Right hindlimb (tissue), 1 donor: ENCODE measurements around the gene ASAP2.
A peak's percentile ranks its signal among the peaks of the same experiment; 100 is the strongest.
"Not testable (repeated sequence)": the region's sequence is repeated elsewhere in the genome, so short reads cannot be mapped to it uniquely, and the experiment has no call there.

Source experiments
- DNase-seq: peaks from one replicate; pipeline ENCODE4 v3.0.0-alpha.2; 2018

ASAP2 gene

GRCh38 chr2:9388950-9389911, 182.6 kb downstream of the ASAP2 start:
- no peak for DNase-seq

GRCh38 chr2:9390151-9390850, 183.7 kb downstream of the ASAP2 start:
- DNase-seq, result no peak

GRCh38 chr2:9390991-9391390, 184.4 kb downstream of the ASAP2 start:
- DNase-seq, result no peak

GRCh38 chr2:9391961-9392720, 185.5 kb downstream of the ASAP2 start:
- no peak for DNase-seq

GRCh38 chr2:9392898-9393765, 186.5 kb downstream of the ASAP2 start:
- DNase-seq, result peak; percentile 55

GRCh38 chr2:9394816-9395215, 188.2 kb downstream of the ASAP2 start:
- no peak for DNase-seq

- DNase-seq, result no peak
Observed at GRCh38 chr2:9397201-9397600, 190.6 kb downstream of the ASAP2 start.

GRCh38 chr2:9398251-9398650, 191.6 kb downstream of the ASAP2 start:
- not testable (repeated sequence) for DNase-seq

- peak; percentile 53 for DNase-seq
Observed at GRCh38 chr2:9398881-9399780, 192.5 kb downstream of the ASAP2 start.

GRCh38 chr2:9400268-9401058, 193.9 kb downstream of the ASAP2 start:
- no peak for DNase-seq

GRCh38 chr2:9401059-9401547, 194.5 kb downstream of the ASAP2 start:
- DNase-seq, result no peak

GRCh38 chr2:9401646-9402371, 195.2 kb downstream of the ASAP2 start:
- DNase-seq, result no peak

- DNase-seq, result no peak
Observed at GRCh38 chr2:9403924-9404323, 197.3 kb downstream of the ASAP2 start.

- no peak for DNase-seq
Observed at GRCh38 chr2:9404451-9404850, 197.8 kb downstream of the ASAP2 start.

GRCh38 chr2:9405636-9406035, 199.0 kb downstream of the ASAP2 start:
- no peak for DNase-seq

- DNase-seq, result no peak
Observed at GRCh38 chr2:9406529-9407362, 200.1 kb downstream of the ASAP2 start.

GRCh38 chr2:9407363-9407811, 200.8 kb downstream of the ASAP2 start:
- DNase-seq, result no peak

- no peak for DNase-seq
Observed at GRCh38 chr2:9408641-9409151, 202.1 kb downstream of the ASAP2 start.
